ENCODE measurements around the gene ADAMTS15.

The ADAMTS15 gene

DNA sequence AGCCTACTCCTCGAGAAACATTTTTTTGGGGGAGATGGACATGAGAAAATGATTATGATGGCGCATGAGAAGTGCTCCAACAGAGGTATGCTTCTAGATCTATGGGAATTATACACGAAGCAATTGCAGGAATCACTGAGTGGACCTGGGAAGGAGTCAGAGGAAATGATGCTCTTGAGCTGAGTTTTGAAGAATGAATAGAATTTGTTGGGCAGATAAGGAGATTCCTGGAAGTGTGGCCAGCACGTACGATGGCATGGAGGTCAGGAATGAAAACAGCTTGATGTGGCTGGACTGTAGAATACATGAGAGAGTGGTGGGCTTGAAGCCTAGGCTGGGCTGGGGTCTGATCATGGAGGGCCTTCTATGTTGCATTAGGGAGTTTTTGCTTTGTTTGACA is 31.7 kb downstream of the ADAMTS15 start:
- DNase-seq: no peak

DNA sequence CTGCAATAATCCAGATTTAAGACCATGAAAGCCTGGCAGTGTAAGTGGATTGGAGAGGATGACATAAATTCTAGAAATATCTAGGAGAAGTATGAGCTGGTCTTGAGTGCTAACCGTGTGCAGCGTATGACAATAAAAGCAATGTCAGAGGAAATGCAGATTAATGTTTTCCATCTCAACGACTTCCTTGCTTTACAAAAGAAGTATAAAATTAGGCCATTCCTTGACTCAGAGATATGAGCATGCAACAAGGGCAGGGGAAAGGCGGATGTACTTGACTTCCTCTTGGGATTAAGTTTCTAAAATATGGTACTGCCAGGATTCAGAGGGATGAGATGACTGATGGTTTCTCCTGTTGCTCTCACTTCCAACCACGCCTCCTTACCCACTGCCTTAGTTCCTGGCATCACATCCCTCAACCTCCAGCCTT is 32.3 kb downstream of the ADAMTS15 start:
- no peak for DNase-seq

DNA sequence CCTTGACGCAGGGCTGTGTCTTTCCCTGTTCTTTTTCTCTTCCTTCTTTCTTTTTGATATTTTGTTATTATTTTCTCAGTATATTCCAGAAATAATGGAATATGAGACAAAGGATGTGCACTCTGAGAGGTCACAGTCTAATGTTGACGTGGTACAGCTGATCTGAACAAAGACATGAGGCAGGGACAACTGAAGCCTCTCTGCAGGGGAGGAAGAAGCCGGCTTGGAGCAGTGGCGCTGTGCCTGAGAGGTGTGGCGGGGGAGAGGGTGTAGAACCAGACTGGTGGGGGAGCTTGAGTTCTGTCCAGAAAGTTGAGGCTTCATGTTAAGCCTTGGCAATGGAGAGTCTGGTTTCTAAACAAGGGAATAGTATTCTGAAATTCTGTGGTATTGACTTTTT is 34.7 kb downstream of the ADAMTS15 start:
- DNase-seq: no peak

DNA sequence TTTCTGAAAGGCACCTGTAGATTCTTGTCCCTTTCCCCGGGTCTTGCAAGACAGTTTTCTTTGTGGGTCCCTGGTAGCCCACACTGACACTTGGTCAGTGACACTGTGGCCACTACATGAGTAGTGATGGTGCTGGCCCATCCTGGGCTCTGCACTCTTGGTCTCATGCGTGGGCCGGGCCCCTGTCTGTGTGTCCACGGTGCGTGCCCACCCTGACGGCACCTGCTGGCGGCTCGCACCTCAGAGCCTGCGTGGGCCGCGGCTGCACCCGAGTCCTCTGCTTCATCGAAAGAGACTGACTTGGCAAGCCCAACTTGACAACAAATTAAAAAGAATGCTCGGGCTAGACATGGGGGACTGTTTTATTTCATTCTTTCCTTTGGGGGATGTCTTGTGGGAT is 37.5 kb downstream of the ADAMTS15 start:
- no peak for DNase-seq

DNA sequence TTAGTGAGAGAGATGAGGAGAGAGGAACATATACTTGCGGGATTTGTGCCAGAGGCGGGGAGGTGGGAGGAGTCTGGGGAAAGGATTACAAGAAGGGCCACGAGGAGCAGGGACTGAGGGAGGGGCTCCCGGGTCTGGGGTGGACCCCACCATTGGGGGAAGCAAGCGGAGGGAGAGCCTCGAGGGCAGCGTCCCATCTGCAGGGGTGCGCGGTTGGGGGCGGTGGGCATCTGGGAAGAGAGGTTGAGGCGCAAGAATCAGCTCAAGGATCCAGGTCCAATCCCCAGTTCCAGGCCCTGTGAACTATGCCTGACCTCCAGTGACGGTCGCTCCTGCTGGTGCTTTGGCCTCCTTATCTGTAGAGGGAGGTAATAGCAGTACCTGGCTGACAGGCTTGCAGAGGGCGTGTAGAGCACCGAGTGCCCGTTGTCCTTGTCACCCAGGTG is 38.0 kb downstream of the ADAMTS15 start:
- DNase-seq: no peak

DNA sequence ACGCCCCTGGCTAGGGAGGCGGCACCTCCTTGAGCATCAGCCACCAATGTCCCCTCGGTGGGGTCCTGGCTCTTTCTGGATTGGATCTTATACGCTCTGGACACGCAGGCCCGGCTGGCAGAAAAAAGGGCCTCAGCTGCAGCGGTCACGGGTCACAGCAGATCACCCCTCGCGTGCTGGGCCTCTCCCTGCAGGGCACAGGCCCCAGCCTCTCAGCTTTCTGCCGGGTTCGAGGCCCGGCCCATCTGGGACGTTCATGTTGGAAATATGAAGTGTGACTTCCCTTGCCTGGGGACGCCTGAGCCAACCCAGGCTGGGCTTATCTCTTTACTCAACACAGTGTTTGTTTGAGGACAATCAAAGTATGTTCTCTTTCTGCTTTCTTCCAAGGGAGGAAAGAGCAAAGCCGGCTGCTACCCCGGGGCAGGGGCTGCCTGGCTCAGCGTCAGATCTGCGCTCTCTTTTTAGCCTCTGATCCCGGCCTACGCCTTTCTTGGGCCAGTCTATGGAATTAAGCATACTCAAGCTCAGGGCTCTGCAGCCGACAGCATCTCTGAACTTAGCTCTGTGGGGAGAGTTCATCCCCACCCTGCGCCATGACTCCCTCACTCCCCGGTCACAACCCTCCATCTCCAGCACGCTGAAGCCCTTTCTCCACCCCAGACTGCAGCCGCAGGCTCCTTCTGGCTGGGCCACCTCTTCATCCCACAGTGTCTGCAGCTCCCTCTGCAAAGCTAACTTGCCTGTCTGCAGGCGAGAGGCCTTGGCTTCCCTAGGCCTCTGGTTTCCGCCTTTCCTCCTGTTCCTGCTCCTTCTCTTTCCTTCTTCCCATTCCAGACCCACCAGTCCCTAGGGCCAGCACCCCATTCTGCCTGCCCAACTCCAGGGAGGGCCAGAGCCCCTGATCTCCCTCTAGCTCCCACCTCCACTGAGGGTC is 38.8 kb downstream of the ADAMTS15 start:
- no peak for DNase-seq

DNA sequence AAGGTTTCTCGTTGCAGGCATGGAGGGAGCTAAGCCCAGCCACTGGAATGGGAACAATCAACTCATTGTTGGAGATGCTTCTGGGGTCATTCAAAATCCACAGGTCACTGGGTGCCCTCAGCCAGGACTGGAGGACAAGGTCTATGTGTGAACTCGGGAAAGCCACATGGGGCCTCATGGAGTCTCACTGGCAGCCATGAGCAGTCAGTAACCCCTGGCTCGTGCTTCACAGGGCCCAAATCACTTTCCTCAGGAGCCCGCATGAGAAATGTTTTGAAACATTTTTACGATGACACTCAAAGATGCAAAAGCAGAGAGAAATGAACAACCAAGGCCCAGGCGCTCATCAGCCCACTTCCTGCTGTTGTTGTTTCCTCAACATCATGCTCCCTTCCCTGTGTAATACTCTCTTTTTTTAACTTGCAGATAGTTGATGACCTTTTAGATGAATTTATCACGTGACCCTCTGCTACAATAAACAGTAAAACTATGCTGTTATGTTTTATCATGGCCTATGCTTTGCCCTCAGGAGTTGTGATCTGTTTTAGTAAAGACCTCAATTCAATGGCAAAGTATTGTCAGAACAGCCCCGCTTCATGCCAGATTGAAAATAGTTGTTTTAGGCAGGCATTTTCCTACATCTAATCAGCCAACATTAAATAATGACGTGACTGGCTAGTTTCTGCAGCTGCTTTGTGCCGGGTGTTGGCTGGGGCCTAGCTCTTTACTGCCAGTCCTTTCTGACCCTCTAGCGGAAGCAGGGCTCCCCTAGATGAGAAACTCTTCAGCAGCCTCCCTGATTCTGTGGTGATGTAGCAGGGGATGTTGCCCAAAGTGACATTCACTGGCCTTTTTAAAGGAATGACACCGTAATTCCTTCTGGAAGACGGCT is 39.7 kb downstream of the ADAMTS15 start:
- DNase-seq: no peak

DNA sequence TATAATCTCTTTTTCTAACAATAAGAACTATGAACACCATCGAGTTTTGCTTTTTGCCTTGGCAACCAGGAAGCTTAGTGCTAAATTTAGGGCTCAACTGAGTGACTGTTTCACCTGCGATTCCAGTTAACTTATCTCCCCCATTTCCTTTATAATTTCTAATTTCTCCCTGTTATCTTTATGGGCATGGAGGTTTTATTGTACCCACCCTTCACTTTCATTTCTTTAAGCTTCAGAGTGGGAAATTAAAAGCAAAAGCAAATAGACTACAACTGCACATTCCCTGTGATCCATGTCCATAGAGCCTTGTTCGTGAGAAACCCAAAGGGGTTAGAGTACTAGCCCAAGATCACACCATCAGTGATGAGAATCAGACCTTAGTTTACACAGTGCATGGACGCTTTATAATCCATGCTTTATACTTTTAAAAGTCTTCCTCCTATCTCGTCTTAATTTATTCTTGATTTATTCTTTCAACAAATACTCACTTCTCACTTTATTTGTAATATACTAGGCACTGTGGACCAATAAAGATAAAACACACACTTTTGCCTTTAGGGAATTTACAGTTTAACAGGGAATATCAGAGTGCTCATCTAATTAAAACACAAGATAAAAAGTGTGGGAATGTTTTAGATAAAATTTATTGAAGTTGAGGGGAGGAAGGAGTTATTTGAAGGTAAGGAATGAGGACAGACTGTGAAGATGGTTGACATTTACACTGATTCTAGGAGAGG is 40.6 kb downstream of the ADAMTS15 start:
- DNase-seq: no peak

DNA sequence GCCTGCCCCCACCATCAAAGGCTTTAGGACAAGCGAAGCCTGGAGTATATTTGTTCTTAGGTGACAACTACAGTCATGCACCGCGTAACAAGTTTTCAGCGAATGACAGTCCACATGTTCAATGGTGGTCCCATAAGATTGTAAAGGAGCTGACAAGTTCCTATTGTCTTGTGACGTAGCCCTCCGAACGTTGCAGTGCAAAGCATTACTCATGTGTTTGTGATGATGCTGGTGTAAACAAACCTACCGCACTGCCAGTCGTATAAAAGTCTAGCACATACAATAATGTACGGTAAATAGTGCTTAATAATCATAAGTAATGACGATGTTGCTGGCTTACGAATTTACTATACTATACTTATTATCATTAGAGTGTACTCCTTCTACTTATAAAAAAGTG is 41.3 kb downstream of the ADAMTS15 start:
- no peak for DNase-seq

DNA sequence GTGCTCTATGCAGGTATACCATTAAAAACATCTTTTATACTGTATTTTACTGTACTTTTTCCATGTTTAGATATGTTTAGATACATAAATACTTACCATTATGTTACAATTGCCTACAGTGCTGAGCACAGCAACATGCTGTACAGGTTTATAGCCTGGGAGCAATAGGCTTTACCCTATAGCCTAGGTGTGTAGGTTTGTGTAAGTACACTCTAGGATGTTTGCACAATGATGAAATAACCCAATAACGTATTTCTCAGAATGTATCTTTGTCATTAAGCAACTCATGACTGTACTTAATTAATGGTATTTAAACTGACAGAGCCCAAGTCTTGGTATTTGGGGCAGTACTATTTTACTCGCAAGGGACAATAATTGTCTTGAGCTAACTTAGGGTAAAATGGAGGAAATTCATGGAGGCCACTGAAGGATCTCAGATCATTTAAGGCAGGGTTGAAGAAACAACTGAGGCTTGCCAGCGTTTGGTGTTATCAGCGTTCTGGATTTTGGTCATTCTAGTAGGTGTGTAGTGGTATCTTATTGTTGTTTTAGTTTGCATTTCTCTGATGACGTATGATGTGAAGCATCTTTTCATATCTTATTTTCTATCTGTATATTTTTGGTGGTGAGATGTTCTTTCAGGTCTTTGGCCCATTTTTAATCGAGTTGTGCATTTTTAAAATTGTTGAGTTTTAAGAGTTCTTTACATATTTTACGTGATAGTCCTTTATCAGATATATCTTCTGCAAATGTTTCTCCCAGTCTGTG is 42.4 kb downstream of the ADAMTS15 start:
- no peak for DNase-seq

DNA sequence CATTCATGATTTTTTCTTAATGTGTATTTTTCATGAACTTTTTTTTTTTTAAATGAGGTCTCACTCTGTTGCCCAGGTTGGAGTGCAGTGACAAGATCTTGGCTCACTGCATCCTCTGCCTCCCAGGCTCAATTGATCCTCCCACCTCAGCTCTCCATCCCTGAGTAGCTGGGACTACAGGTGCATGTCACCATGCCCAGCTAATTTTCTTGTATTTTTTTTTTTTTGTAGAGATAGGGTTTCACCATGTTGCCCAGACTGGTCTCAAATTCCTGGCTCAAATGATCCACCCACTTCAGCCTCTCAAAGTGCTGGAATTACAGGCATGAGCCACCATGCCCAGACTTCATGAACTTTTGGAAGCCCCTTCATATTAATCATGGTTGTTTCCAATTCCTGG is 49.7 kb downstream of the ADAMTS15 start:
- DNase-seq: no peak

DNA sequence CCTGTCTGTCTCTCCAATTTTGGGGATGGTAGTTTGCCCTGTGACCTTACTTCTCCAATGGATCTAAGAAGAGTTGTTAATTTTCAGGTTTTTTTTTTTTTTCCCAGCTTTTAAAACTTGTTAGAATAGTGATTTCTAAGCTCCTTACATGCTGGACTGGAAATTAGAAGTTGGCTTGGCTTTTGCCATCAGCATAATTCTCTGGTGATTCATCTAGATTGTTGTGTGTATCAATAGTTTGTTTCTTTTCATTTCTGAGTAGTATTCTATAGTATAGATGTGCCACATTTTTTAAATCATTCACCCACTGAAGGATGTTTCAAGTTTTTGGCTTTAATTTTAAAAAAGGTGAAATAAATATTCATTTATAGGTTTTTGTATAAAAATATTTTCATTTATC is 51.4 kb downstream of the ADAMTS15 start:
- DNase-seq: no peak

DNA sequence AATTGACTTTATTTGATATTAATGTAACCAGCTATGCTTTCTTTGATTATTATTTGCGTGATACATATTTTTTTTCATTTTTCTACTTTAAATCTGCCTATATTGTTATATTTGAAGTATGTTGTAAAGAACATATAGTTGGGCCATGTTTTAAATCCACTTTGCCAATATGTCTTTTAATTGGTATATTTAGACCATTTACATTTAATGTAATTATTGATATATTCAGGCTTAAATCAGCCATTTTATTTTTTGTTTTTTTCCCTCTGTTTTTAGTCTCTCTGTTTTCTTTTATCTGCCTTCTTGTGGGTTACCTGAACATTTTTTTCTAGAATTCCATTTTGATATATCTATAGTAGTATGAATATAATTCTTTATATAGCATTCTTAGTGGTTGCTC is 55.9 kb downstream of the ADAMTS15 start:
- DNase-seq: no peak

DNA sequence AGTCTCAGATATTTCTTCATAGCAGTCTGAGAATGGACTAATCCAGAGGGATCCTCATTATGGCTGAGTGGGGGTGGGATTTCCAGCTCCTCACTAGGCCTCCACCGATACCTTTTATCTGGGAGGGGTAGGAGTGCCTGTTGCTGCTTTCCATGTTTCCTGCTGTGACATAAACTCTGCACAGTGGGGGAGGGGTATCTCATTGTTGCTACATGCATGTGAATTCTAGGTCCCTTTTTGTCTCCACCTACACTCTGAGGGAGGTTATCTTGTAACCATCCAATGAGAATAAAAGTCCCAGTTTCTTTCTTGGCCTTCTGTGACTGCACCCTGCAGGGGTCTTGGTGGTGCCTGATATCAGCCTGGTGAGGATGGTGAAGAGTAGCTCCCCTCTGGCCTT is 60.5 kb downstream of the ADAMTS15 start:
- DNase-seq: no peak

DNA sequence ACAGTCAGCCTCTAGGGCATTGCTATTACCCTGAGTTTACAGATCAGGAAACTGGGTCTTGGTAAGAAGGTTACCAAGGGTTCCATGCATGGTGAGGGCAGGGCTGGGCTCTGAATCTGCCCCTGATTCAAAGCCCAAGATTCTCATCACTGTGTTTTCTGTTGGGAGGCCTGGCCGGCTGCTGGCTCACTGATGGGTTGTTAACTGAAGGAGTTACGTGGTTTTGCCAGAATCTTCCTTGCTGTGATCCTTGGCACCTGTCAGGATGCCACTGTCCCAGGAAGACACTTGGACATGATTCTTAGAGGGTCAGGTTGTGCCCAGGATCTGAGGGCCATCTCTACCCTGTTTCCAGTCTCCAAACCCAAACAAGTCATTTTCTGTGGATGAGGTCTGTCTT is 61.5 kb downstream of the ADAMTS15 start:
- no peak for DNase-seq

DNA sequence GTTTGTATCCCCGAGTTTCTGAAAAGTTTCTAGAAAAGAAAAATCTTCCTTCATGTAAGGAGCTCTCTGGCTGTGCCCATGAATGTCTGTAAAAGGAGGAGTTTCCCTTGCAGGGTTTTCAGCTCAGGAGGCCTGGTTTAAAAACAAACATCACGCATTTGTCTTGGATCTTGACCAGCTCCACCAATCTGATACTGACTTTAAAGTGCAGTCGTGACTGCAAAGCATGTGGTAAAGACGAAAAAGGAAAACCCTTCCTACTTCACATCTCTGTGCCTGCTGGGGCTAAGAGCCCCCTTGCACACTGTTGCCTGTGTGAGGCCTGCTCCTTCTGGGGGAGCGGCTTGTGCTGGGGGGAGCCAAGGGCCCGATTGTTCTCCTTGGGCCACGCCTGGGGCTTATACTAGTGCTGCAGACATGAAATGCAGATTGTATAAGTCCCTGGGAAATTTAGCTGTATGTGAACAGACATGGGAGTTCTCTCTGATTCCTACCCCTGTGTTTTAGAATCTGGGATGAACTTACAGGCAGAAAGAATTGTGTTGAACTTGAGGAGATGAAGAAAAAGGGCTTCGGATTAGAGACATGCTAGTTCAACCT is 62.1 kb downstream of the ADAMTS15 start:
- no peak for DNase-seq

DNA sequence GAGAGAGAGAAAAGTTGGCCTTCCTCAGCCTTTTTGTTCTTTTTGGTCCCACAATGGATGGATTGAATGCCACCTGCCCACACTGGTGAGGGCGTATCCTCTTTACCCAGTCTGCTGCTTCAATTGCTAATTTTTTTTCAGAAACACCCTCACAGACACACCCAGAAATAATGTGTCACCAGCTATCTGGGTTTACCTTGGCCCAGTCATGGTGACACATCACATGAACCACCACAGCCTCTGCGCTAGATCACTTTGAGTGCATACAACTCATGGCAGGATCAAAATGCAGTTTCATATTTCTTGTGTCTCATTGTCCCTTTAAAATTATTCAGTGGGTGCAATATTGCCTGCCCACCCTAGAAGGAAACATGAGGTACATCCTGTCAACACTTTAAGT is 63.3 kb downstream of the ADAMTS15 start:
- DNase-seq: no peak

DNA sequence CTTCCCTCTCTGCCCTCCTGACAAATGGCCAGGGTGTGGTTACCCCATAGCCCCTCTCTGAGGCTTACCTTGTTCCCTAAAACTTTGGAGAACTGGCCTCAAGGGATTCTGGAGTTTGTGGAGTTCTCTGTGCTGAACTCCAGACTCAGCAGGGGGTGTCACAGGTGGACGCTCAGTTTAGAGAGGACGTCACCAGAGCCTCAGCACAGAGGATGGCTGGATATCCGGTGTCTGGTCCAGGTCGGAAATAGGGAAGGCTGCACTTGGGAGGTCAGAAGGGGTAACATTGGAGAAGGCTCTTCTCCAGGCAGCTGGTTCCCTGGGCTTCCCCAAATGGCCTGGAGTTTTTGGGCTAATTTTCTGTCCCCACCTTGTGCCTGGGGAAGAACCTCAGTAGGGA is 64.2 kb downstream of the ADAMTS15 start:
- DNase-seq: no peak

DNA sequence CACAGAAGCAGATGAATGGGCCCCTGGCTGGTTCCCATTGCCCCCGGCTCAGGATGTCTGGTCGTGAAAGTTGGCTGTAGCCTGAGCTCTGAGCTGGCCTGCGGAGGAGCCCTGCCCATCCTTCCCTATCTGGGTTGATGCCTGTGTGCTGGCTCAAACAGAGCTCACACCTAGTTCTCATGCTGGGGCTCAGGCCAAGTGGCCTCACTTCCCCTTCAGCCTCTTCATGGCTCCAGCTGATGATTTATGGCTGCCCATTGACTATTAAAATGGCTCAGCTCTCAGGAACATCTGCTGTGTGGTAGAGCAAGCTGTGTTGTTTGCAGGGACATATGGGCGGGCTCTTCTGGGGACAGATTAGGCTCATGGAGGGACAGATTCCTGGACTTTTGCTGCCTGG is 64.7 kb downstream of the ADAMTS15 start:
- no peak for DNase-seq

DNA sequence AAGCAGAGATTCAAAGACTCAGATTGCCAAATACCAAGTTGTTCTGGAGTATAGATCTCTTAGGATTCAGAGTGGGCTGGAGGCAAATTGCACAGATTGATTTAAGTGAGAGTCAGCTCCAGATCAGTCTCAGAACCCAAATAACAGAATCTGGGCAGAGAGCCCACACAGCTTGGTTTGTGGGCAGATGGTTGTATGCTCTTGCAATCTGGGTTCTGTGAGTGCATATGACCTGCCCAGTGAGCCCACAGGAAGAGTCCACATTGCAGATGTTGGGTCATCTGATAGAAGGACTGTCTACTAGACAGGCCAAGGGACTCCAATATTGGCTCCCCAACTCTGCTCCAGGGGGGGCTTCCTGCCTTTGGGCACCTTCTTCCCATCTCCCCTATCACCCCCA is 65.9 kb downstream of the ADAMTS15 start:
- DNase-seq: no peak

DNA sequence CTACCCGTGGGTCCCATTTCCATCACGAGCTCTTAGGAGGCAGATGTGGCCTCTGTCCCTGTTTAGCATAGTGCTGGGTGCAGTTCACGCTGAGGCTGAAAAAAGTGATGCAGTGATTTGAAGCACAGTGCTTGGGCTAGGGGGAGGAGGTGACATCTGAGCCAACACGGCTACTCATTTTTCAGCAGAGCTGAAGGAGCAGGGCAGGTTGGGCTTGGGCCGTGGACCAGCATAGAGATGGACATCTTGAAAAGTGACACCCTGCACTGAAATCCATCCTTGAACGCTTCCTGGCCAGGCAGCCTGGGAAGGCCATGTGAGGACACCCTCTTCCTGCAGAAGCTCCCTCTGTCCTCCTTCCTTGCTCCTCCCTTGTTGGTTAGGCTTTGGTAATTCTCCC is 66.4 kb downstream of the ADAMTS15 start:
- no peak for DNase-seq

All from CD4-positive, alpha-beta T cell treated with Interleukin-1 beta for 1 hour (primary cell).